ENCODE measurements around the gene RHOJ. TPM values are rescaled to one million over a fixed set of nuclear protein-coding genes. Genes with fewer than 3 reads are reported as not detected.
"Not testable (repeated sequence)": the region's sequence is repeated elsewhere in the genome, so short reads cannot be mapped to it uniquely, and the experiment has no call there.

RHOJ gene
- total RNA-seq, 6 donors from 2014 or later: 4.6 to 42.5 (median 14.7) TPM

DNA sequence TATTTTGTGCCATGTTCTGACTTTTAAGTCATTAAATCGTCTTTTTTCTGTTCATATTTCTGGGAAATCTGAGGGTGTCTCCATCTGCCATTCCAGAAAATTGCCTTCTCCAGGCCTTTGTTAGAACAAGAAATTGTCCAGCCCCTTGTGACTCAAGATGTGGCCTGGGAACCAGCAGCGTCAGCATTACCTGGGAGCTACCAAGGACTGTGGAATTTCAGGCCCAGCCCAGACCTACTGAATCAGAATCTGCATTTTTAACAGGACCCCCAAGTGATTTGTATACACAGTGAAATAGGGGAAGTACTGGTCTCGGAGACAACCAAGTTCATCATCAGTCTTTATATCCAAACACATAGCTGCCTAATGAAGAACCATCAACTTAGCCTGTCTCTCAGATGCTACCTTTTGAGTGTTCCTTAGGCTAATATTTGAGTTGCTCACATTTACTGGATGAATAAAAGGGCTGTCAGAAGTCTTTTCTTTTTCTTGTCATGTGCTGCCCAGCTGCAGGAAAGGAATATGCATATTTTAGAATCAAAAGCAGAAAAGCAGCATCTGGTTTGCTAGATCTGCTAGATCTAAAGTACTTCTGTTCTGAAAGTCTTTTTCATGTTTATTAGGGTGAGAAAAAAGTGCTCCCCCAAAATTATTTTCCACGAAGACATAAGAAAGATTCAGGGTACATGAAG is 93.3 kb downstream of the RHOJ start:
- 83 to 88% methylated on average over 4 of the region's 4 CpGs for WGBS, 2 donors
- peaks cover 0 to 7% (median 0%) of the 10 kb centered on the region in 4 donors for H3K36me3 ChIP-seq
- H3K9me3 ChIP-seq: no peaks in the 10 kb centered on the region
- no peak overlapping the region for H3K4me3 ChIP-seq
- no peaks in the 10 kb centered on the region for H3K27me3 ChIP-seq
- TF ChIP-seq POLR2AphosphoS5 (IDR thresholded peaks at IDR 0.05) (no peak), POLR2A (IDR thresholded peaks at IDR 0.05) (no peak), EP300 (IDR thresholded peaks at IDR 0.05) (no peak)
- TF ChIP-seq, protein P1, sequence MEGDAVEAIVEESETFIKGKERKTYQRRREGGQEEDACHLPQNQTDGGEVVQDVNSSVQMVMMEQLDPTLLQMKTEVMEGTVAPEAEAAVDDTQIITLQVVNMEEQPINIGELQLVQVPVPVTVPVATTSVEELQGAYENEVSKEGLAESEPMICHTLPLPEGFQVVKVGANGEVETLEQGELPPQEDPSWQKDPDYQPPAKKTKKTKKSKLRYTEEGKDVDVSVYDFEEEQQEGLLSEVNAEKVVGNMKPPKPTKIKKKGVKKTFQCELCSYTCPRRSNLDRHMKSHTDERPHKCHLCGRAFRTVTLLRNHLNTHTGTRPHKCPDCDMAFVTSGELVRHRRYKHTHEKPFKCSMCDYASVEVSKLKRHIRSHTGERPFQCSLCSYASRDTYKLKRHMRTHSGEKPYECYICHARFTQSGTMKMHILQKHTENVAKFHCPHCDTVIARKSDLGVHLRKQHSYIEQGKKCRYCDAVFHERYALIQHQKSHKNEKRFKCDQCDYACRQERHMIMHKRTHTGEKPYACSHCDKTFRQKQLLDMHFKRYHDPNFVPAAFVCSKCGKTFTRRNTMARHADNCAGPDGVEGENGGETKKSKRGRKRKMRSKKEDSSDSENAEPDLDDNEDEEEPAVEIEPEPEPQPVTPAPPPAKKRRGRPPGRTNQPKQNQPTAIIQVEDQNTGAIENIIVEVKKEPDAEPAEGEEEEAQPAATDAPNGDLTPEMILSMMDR (IDR thresholded peaks at IDR 0.05): no peak
- H3K4me1 ChIP-seq: peaks cover 0 to 17% (median 4%) of the 10 kb centered on the region in 4 donors
- no peak overlapping the region for H3K27ac ChIP-seq
- ATAC-seq (ENCODE audit: low FRiP score in 2 of 2): no peak
- no peak for DNase-seq

DNA sequence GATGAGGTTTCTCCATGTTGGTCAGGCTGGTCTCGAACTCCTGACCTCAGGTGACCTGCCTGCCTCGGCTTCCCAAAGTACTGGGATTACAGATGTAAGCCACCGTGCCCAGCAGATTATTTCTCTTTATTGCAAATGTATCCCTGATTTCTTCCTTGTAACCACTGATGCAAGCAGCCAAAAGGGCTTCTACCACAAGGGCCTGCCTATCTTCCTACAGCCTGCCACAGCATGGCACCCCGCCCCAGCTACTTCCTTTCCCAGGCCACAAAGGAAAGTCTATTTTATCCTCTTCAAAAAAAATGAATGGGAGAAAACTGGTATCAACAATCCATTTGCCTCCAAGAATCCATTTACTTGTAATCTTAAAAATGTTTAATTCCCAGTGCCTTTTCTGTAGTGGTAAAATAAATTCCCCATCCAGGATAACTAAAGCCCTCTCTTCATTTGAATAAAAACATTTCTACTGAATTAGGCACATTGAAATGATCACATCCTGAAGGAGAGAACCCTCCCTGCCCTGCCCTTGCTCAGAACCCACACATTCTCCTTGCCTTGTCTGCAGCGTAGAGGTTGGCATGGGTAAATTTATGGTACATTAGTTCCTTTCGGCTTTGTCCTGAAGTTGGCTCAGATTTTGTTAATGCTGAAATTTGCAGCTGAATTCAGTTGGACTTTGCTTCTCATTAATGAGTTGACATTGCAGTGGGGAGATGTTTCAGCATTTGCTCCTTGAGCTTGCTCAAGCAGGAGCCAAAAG is 95.3 kb downstream of the RHOJ start:
- TF ChIP-seq, protein P1 (IDR thresholded peaks at IDR 0.05): no peak
- TF ChIP-seq EP300 (IDR thresholded peaks at IDR 0.05): no peak
- no peak for TF ChIP-seq POLR2A (IDR thresholded peaks at IDR 0.05)
- no peak for TF ChIP-seq POLR2AphosphoS5 (IDR thresholded peaks at IDR 0.05)
- ATAC-seq (ENCODE audit: low FRiP score in 2 of 2): no peak
- peaks cover 0 to 13% (median 4%) of the 10 kb centered on the region in 4 donors for H3K4me1 ChIP-seq

DNA sequence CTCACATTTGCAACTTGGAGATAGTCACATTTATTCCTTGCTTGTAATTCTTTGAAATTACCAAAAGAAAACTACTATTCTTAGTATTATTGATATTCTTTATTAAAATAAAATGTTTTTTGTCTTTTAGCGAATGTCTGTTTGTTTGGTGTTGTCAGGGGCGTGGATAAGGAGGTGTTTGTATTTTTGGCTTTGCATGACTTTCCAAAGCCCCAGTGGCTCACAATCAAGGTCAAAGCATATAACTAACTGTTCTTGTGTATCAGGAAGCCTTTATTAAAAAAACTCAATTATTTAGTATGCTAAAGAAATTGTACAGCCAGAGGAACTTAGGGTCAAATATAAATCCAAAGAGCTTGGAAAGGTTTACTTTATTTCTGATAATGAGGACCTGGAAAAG is 96.6 kb downstream of the RHOJ start:
- WGBS, 2 donors: 81 to 93% methylated on average over 2 of the region's 2 CpGs
- peaks cover 0 to 9% (median 2%) of the 10 kb centered on the region in 4 donors for H3K4me1 ChIP-seq

More for the DNA sequence above, 95.3 kb downstream of the RHOJ start:
- 52 to 61% methylated on average over 6 of the region's 6 CpGs for WGBS, 2 donors
- Histone ChIP-seq H3K27me3 (no peaks in the 10 kb centered on the region), H3K36me3 (no peaks in the 10 kb centered on the region), H3K27ac (no peak overlapping the region), H3K4me3 (no peak overlapping the region), H3K9me3 (no peaks in the 10 kb centered on the region)
- no peak for DNase-seq

DNA sequence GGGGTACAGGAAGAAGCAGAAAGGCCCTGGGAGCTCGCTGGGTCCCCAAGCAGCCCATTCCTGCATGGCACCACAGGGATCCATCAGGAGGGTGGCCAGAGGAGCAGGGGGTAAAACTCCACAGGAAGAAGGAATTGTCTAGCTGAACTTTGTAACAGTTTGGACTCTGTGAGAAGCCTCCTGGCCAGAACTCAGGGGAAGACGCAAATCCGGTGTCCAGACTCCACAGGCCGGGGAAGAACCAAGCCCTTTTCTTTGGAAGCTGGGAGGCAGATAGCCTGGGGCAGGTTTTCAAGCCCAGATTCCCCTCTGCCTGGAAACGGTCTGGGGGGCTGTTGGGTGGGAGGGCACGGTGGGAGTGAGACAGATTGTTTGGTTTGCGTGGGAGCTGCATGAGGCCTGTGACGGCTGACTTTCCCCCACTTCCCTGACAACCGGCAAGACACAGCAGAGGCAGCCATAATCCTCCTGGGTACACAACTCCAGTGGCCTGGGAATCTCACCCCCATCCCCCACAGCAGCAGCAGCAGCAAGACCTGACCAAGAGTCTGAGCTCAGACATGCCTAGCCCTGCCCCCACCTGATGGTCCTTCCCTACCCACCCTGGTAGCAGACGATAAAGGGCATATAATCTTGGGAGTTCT is 97.8 kb downstream of the RHOJ start:
- DNase-seq: no peak
- H3K4me1 ChIP-seq: peaks cover 0 to 9% (median 0%) of the 10 kb centered on the region in 4 donors
- H3K36me3 ChIP-seq: no peaks in the 10 kb centered on the region
- TF ChIP-seq, protein P1 (IDR thresholded peaks at IDR 0.05): no peak
- TF ChIP-seq EP300 (IDR thresholded peaks at IDR 0.05): no peak
- TF ChIP-seq POLR2A (IDR thresholded peaks at IDR 0.05): no peak
- TF ChIP-seq POLR2AphosphoS5 (IDR thresholded peaks at IDR 0.05): no peak
- WGBS, 2 donors: 83 to 86% methylated on average over 10 of the region's 10 CpGs
- no peaks in the 10 kb centered on the region for H3K27me3 ChIP-seq
- no peak for ATAC-seq (ENCODE audit: low FRiP score in 2 of 2)
- H3K4me3 ChIP-seq: no peak overlapping the region
- H3K27ac ChIP-seq: no peak overlapping the region
- no peaks in the 10 kb centered on the region for H3K9me3 ChIP-seq

More for the DNA sequence above, 96.6 kb downstream of the RHOJ start:
- no peak for TF ChIP-seq EP300 (IDR thresholded peaks at IDR 0.05)
- TF ChIP-seq POLR2AphosphoS5 (IDR thresholded peaks at IDR 0.05): no peak
- TF ChIP-seq POLR2A (IDR thresholded peaks at IDR 0.05): no peak
- TF ChIP-seq, protein P1 (IDR thresholded peaks at IDR 0.05): no peak
- Histone ChIP-seq H3K9me3 (no peaks in the 10 kb centered on the region), H3K36me3 (no peaks in the 10 kb centered on the region), H3K27ac (no peak overlapping the region), H3K27me3 (no peaks in the 10 kb centered on the region), H3K4me3 (no peak overlapping the region)
- ATAC-seq (ENCODE audit: low FRiP score in 2 of 2) (no peak), DNase-seq (no peak)

DNA sequence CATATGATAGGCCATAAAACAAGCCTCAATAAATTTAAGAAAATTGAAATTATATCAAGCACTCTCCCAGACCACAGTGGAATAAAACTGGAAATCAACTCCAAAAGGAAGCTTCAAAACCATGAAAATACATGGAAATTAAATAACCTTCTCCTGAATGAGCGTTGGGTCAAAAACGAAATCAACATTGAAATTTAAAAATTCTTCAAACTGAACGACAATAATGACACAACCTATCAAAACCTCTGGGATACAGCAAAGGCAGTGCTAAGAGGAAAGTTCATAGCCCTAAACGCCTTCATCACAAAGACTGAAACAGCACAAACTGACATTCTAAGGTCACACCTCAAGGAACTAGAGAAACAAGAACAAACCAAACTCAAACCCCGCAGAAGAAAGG is 100.2 kb downstream of the RHOJ start:
- not testable (repeated sequence) for H3K4me3 ChIP-seq; DNase-seq; H3K36me3 ChIP-seq; H3K4me1 ChIP-seq; ATAC-seq (ENCODE audit: low FRiP score in 2 of 2); H3K27me3 ChIP-seq; H3K27ac ChIP-seq; H3K9me3 ChIP-seq
- WGBS, 2 donors: 91 to 92% methylated on average over 5 of the region's 5 CpGs
